GM19035 (cell line): ENCODE measurements around the gene DERL2.
A peak's percentile ranks its signal among the peaks of the same experiment; 100 is the strongest.

ENCODE experiments used
- ATAC-seq: cut with Tn5 transposase; IDR thresholded peaks from one replicate; pipeline ENCODE4 v1.9.1; 2021; ENCODE audit not compliant: unreplicated experiment

DERL2 gene

DNA sequence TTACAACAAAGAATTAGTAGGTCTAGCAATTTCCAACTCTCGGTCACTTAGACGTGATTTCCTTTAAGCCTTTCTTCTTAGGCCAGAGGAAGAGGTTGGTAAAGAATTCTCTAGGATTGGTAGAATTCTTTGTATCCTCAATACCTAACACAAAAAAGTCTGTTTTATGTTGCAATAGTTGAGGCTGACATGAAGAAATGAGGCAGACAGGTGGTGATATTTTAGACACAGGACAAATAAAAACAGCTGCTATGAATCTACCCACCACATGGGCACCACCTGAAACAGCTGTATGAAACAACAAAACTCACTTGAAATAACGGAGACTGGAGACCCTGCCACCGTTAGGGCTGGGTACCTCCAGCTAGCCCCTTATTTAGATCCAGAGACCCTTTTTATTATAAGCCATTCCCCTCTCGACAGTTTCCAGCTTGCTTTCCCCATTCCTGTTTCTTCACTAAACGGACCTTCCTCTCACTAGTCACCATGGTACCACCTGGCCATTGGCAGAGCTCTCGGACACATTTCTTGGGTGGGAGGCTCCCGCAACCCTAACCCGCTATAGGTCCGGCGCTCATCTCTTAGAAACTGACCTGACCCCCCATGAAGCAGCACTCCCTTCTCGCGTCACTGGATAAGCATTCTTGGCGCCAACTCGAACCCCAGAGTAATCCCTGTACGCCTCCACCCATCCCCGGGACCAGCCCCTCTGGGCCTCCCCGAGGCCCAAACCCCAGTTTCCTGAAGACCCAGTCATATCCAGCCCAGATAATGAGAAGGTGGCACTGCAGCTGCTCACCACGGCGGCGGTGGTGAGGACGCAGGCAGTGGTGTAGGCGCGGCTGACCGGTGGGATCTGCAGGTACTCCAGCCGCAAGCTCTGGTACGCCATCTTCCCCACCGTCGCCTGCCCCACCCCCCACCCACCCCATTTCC is at the start of gene DERL2:
Gene DERL2 (minus strand): TSS at position 909 of the 936 bp plus-strand sequence. CDS start 17 bp downstream, at position 892.
- peak; percentile 32 for ATAC-seq

DNA sequence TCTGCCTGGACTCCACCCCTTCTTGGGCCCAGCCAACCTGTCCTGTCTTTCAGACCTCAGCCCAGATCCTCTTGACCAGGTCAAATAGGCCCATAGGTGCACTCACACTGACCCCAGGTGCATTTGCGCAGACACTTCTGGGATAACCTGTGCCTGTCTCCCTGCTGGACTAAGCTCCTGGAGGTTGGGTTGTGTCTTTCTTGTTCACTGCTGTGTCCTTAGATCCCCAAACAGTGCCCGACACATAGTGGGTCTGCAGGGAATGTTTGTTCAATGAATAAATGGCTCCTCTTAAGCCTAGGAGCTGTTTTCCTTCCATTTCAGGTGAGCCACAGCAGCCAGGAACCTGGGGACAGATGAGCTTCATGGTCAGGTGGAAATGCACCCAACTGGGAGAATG is 49.5 kb upstream of the DERL2 start:
- no peak for ATAC-seq

DNA sequence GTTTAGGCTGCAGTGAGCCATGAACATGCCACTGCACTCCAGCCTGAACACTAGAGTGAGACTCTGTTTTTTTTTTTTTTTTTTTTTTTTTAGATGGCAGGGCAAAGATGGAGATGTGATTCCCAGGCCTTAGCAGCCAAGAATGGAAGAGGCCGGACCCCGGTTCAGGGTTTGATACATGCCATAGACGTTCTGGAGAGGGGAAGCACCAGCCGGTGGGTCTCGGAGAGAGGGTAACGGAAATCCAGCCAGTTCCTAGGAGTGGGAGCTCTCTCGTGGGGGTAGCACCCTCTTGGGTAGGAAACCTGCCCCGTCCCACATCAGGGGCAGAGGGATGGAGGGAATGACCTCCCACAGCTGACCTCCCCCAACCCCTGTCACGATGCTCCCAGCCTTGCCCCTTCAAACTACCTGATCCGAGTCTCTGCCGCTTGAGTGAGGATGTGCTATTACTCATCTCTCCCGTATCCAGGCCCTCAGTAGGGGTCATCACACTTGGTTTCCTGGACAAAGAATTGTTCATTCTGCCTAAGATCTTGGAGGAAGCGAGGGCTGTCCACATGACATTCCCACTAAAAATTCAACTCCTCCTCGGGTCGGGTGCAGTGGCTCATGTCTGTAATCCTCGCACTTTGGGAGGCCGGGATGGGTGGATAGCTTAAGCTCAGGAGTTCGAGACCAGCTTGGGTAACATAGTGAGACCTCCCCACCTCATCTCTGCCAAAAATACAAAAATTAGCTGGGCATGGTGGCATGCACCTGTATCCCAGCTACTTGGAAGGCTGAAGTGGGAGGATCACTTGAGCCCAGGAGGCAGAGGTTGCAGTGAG is 47.7 kb upstream of the DERL2 start:
- no peak for ATAC-seq

DNA sequence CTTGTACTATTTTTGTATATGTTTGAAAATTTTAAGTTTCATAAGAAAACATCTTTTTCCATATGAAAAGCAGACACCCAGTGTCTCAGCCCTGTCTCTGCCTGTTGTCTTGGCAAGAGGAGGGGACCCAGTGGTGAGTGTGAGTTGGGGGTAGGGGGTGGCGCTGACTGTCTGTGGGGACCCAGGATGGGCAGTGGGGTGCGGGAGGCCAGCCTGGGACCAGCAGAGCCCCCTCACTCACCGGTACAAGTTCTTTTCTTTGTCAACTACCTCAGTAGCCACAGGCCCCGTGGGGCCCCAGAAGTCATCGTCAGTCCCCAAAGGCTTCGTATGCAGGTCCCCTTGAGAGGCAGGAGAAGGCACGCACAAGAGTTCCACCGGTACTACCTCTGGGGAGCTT is 46.6 kb upstream of the DERL2 start:
- ATAC-seq: no peak

DNA sequence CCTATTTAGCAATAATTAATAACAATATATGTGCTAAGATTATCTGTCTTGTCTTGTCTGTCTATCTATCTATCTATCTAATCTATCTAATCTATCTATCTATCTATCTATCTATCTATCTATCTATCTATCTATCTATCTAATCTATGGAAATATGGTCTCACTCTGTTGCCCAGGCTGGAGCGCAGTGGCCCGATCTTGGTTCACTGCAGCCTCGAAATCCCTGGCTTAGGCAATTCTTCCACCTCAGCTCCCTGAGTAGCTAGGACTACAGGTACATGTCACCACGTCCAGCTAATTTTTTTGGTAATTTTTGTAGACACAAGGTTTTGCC is 45.1 kb upstream of the DERL2 start:
- ATAC-seq: no peak

DNA sequence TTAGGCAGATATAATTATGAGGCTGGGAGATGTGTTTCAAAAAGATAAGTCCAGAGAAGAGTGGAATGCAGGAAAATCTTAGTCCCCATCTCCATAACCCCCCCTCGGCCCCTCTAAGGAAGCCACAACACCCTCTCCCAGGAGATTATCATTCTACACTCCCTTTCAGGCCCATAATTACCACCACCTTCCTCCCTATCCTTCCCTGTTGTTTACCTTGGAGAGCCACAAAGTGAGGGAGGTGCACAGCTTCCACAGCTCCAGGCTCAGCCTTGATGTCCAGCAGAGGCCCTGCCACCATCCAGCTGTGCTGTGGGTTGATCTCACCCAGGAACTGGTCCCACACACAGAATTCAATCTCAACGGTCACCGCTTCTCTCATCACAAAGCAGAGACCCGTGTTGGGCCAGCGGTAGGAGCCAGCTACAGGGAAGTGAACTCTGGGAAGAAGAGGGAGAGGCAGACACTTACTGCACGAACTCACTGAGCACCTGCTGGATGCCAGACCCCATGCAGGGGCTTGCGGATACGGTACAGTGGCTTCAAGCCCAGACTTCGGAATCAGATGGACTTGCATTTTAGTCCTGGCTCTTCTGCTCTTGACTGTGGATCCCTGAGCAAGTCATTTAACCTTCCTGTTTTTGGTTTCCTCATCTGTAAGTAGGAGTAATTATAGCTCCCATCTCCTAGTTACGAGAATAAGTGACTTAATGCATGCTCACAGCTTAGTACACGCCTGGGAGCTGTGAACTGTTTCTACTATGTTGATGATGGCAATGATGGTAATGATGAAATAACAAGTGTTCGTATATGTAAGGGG is 44.5 kb upstream of the DERL2 start:
- no peak for ATAC-seq

DNA sequence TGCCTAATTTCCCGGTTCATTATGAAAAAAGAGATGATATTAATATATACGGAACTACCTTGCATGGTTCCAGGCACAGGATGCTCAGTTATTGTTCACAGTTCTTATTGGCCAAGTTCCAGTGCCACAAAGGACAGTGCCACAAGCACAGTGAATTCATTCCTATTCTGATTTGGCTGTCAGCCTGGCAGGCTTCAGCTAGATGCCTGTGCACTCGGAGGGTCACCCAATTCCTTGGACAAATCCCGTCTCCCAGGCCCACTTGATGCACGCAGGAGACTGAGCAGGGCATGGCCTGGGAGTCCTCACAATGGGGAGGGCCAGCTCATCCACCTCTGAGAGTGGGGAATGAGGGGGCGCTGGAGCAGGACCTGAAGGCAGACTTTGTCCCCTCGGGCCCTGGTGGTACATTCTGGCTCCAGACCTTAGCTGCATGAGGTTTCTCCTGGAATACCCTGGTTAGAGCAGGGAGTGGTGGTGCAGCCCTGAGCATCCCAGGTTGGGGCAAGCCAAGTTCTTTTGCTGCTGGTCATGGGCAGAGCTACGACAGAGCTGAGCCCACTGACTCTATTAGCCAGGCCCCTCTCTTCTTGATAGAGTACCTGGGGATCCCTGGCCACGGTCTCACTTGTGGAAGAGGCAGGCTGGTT is 41.7 kb upstream of the DERL2 start:
- ATAC-seq: no peak

DNA sequence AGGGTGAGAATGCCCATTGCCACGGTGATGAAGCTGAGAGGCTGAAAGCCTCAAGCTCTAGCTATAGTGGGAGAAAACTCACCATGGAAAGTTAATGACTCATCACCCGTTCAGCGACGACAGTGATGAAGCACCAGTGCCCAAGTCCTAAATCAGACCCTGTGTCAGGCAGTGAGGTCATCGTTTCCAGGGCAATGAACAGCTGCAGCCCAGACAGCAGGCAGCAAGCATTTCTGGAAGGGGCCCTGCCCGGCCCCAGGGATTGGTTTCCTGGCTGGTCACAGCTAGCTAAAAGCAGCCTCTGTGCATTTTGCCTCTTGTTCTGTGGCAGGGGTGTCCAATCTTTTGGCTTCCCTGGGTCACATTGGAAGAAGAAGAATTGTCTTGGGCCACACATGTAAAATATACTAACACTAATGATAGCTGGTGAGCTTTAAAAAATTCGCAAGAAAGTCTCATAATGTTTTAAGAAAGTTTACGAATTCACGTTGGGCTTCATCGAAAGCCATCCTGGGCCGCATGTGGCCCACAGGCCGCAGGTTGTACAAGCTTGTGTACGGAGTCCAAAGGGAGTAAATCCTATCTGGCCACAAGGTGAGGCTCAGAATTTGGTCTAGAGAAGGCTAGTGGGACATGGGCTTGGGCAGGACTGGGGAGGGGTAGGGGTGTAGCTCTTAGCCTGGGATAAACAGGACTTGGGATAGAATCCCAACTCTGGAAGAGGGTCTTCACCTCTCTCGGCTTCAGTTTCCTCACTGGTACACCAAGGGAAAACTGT is 41.0 kb upstream of the DERL2 start:
- ATAC-seq: no peak

DNA sequence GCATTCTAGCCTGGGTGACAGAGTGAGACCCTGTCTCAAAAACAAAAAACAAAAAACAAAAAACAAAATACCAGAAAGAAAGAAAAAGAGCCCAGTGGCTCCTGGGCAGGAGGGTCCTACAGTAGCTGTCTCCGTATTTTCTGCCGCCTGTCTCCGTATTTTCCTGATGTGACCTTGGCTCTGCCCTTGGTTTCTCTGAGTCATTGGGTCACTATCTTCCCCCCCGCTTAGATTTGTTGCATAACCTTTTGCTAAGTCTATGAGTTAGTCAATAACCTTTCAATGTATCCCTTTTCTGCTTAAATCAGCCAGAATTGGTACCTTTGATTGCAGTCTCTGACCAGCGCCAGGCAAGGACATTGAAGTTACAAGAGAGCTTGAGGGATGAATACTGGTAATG is 37.3 kb upstream of the DERL2 start:
- no peak for ATAC-seq

DNA sequence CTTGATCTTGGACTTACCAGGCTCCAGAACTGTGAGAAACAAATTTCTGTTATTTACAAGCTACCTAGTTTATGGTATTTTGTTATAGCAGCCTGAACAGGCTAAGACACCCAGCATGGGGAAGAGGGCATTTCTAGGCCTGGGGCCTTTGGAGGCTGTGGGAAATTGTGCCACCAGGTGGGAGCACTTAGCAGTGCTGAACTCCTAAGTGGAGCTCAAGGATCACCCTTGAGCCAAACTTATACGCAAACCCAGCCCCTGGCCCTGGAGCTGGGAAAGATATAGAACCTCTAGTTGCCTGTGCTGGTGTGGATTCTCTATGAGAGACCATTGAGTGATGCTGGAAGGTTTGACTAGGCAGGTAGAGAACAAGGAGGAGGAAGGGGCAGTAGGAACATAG is 36.5 kb upstream of the DERL2 start:
- ATAC-seq: no peak

DNA sequence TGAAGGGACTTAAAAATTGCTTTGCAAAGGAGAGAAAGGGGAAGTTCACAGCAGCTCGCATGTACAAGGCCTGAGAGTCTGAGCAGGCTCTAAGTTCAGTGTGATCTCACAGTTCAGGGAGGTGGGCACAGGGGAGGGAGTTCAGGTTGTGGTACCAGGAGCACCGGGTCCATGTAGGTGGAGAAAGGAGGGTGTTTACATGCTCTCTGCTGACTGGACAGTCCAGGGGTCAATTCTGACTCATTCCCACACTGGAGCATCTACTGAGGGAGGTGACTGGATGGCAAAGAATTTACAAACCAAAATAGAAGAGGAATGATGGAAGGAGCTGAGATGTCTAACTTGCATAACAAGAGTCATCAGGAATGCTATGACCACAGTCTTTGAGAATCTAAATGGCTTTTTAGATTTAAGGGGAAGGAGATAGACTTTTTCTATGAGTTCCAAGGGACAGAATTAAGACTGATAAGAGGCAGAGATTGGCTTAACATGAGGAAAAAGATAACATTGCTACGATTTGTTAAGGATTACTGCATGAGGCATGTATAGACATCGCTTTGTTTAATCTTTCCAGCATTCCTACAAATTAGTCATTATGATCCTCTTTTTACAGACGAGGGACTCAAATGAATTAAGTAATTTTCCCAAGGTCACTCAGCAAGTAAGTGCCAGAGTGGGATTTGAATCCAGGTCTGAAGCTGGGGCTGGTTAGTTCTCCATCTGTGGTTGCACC is 30.2 kb upstream of the DERL2 start:
- ATAC-seq: no peak

DNA sequence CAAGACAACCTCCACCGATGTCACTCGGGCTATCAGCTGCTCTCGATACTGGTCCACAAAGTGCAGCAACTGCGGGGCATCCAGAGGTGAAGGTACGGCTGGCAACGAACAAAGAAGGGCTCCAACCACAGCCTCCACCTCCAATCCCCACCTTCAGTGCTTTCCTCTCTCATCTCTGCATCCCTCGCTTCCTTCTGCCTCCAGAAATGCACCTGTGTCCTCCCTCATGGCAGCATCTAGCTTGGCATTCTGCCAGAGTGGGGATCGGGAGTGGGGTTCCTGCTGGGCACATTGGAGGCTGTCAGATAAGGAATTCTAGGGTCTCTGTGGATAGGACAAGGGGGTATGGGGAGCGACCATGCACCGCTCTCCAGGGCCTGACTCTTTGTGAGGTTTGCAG is 29.0 kb upstream of the DERL2 start:
- ATAC-seq: no peak

DNA sequence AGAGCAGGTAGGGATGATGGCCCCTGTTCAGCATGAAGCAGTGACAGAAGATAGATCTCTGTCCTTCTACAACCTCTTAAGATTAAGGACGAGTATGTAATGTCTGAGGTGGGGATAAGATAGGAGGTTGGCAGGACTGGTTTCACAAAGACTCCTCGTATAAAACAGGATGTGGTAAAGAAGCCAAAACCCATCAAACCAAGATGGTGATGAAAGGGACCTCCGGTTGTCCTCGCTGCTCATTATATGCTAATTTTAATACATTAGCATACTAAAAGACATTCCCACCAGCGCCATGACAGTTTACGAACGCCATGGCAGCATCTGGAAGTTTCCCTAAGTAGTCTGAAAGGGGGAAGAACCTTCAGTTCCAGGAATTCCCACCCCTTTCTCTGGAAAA is 27.6 kb upstream of the DERL2 start:
- ATAC-seq: no peak

DNA sequence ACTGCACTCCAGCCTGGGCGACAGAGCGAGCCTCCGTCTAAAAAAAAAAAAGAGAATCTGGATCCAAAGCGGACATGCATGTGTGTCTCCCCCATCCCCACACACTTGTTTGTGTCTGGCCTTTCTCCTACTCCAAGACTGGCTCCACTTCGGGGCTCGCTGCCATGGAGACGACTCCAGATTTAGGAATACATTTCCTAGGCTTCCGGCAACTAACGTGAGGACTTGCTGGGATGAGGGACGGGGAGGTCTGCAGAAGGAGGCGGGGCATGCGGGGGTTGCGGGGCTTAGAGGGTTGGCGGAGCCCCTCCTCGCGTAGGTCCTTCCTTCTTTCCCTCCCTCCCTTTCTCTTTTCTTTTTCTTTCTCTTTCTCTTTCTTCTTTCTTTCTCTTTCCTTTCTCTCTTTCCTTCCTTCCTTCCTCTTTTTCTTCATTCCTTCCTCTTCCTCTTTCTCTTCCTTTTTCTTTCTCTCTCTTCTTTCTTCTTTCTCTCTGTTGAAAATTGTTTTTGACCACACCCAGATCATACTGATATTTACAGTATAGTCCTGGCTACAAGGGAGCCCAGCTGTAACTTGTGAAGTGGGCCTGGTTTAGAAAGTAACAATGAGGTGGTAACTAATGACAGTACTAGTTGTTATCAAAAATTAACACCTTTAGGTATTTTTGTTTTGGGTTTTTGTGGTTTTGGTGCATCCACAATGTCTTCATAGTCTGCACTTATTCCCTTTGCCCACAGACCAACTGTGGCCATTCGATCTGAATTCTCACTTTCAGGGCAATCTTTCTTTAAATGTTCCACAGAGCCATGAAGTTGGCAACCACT is 25.6 kb upstream of the DERL2 start:
- no peak for ATAC-seq

DNA sequence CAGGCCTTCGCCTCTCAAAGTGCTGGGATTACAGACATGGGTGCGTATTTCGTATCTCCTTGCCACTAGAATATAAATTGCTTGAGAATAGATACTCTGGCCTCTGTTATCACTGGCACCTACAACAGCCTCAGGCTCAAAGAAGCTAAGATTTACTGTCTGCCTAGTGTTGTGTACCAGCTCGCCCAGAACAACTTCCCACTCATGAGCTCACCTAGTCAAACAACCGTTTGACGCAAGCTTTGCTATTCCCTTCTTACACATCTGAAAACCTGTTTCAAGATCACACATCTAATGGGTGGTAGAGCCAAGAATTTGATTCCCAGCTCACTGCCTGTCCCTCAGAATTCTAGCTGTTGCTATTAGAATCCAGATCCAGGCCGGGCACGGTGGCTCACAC is 24.8 kb upstream of the DERL2 start:
- ATAC-seq: no peak

DNA sequence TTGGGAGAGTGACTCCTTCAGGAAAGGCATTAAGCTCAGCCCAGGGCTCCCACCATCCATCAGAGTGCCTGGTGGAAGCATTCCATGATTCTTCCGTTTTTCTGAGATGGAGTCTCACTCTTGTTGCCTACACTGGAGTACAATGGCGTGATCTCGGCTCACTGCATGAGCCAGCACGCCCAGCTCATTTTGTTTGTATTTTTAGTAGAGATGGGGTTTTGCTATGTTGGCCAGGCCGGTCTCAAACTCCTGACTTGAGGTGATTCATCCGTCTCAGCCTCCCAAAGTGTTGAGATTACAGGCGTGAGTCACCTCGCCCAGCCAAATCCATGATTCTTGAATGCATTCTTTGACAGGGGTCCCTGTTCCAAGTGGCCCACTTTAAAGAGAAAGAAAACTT is 23.5 kb upstream of the DERL2 start:
- ATAC-seq: no peak

DNA sequence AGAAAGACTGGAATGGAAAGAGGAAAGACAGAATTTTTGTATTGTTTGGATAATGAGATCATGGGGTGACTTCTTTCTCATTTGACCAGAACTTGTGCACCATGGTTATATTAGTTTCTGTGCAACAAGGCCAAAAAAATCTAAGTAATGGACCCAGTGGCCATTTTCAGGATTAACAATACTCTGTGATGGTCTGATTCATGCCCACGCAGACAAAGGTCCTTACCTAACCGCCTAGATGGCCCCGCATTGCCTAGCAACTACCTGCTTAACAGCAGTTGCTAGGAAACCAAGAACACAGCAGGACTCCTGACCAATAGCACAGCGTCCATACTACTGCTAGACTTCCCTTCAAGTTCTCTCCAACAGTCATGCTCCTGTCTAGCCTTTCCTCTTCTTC is 22.8 kb upstream of the DERL2 start:
- ATAC-seq: no peak

DNA sequence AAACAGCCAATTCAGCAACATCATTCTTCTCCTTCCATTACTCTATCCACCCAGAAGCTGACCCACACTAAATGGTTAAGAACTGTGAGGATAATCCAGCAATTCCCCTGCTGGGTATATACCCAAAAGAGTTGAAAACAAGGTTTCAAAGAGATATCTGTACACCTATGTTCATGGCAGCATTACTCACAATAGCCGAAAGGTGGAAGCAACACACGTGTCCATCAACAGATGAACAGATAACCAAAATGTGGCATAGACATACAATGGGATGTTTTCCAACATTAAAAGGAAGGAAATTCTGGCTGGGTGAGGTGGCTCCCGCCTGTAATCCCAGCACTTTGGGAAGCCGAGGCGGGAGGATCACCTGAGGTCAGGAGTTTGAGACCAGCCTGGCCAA is 20.3 kb upstream of the DERL2 start:
- ATAC-seq: no peak

DNA sequence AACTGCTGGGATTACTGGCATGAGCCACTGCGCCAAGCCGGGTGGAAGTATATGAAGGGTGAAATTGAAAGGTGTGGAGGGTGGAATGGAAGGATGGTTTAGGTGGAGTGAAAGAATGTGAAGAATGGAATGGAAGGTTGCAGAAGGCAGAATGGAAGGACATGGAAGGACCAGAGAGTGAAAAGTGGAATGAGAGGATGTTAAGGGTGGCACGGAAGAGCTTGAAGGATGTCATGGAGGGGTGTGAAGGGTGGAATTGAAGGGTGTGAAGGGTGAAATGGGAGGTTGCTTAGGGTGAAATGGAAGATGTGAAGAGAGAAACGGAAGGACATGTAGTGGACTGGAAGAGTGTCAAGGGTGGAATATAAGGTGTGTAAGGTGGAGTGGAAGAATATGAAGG is 16.6 kb upstream of the DERL2 start:
- no peak for ATAC-seq
